Gastrocnemius medialis (tissue), 4 donors: ENCODE results near the gene FOSB. TPM values are rescaled to one million over a fixed set of nuclear protein-coding genes. Genes with fewer than 3 reads are reported as not detected.

Experiments used
- ATAC-seq, 2 donors: fragments of 150-250 bp; one replicate each; pipeline ENCODE4 v1.9.1; 2016
- DNase-seq, 2 donors: peaks; one replicate each; pipeline ENCODE4 v3.0.0-alpha.2; 2019
- H3K27ac ChIP-seq, 4 donors: fragments of 200-600 bp; sonication (generic); 1 replicate in 1 of 4; 2 replicates in 3 of 4; pipeline ENCODE4 v1.5.1; 2016 to 2018; ENCODE audit warnings: mild to moderate bottlenecking in 2 of 4, moderate library complexity in 1 of 4
- H3K27me3 ChIP-seq, 3 donors: fragments of 200-600 bp; sonication (generic) in 2 of 3; 1 replicate in 1 of 3; 2 replicates in 2 of 3; pipeline versions ENCODE4 v1.5.1 to v1.6.0; 2016 to 2019; ENCODE audit warnings: mild to moderate bottlenecking in 1 of 3, moderate library complexity in 1 of 3
- H3K36me3 ChIP-seq, 2 donors: fragments of 200-600 bp; sonication (generic) in 1 of 2; one replicate each; pipeline ENCODE4 v1.5.1; 2017 to 2018
- H3K4me1 ChIP-seq, 2 donors: fragments of 200-600 bp; sonication (generic) in 1 of 2; one replicate each; pipeline ENCODE4 v1.5.1; 2016 to 2017; ENCODE audit warnings: mild to moderate bottlenecking in 2 of 2
- H3K4me3 ChIP-seq, 4 donors: fragments of 200-600 bp; sonication (generic) in 3 of 4; 1 replicate in 1 of 4; 2 replicates in 3 of 4; pipeline ENCODE4 v1.5.1; 2016 to 2019; ENCODE audit warnings: mild to moderate bottlenecking in 2 of 4
- H3K9me3 ChIP-seq, 3 donors: fragments of 200-600 bp; sonication (generic) in 2 of 3; 1 replicate in 1 of 3; 2 replicates in 2 of 3; pipeline ENCODE4 v1.5.1; 2016 to 2019
- POLR2A ChIP-seq, 2 donors: fragments of 450-650 bp; IDR thresholded peaks; one replicate each; pipeline ENCODE4 v1.6.1; 2017; ENCODE audit warnings: antibody characterized with exemption in 2 of 2, mild to moderate bottlenecking in 2 of 2, moderate library complexity in 2 of 2
- in situ Hi-C, 4 donors: fragments of 200-750 bp; cut with MboI; loops; one replicate each; pipeline versions ENCODE4 v1.15.0 to v1.8.0; 2017; ENCODE audit warnings: low sequenced_read_pairs in 4 of 4
- intact Hi-C: fragments of 100-400 bp; cut with DNase I; formaldehyde crosslinking; loops from one replicate; pipeline ENCODE4 v1.15.1; 2023; ENCODE audit warnings: low total_unique reads
- total RNA-seq, 4 donors: library from RNA; depleted of rRNA; stranded (reverse); fragments of >200 nt; gene quantifications; one replicate each; pipeline versions ENCODE4 v1.1.0 to v1.2.3, GENCODE V29; 2016
- TF ChIP-seq, protein P1 (sequence below), 5 experiments: fragments of 450-650 bp in 3 of 5; fragments of 200-600 bp in 2 of 5; sonication (generic) in 2 of 5; IDR thresholded peaks in 4 of 5; conservative IDR thresholded peaks in 1 of 5; 1 replicate in 4 of 5; 2 replicates in 1 of 5; pipeline ENCODE4 v1.5.1; 2016 to 2019; ENCODE audit warnings: antibody characterized with exemption in 5 of 5, mild to moderate bottlenecking in 3 of 5, moderate library complexity in 3 of 5

The FOSB gene
- total RNA-seq, 4 donors from 2014 or later, result 0.17 to 1.8 (median 1.6) TPM; not detected in 1

GRCh38 chr19:45420356-45420755, 47.4 kb upstream of the FOSB start:
- no peak for ATAC-seq
- in situ Hi-C loops (no loop called here), intact Hi-C loops (loop anchor here (5.0 to 10.0 kb wide), 2 partner anchors 113 to 294 kb away; no protein-coding TSS in a partner anchor)
- Histone ChIP-seq H3K4me1 (peaks cover 18% of the 10 kb centered on the region in 2 donors), H3K27ac (no peak overlapping the region), H3K4me3 (no peak overlapping the region), H3K36me3 (peaks cover 0 to 41% of the 10 kb centered on the region in 2 donors), H3K27me3 (no peaks in the 10 kb centered on the region), H3K9me3 (no peaks in the 10 kb centered on the region)
- no peak for DNase-seq
- no peak for TF ChIP-seq POLR2A (IDR thresholded peaks at IDR 0.05)
- TF ChIP-seq, protein P1, sequence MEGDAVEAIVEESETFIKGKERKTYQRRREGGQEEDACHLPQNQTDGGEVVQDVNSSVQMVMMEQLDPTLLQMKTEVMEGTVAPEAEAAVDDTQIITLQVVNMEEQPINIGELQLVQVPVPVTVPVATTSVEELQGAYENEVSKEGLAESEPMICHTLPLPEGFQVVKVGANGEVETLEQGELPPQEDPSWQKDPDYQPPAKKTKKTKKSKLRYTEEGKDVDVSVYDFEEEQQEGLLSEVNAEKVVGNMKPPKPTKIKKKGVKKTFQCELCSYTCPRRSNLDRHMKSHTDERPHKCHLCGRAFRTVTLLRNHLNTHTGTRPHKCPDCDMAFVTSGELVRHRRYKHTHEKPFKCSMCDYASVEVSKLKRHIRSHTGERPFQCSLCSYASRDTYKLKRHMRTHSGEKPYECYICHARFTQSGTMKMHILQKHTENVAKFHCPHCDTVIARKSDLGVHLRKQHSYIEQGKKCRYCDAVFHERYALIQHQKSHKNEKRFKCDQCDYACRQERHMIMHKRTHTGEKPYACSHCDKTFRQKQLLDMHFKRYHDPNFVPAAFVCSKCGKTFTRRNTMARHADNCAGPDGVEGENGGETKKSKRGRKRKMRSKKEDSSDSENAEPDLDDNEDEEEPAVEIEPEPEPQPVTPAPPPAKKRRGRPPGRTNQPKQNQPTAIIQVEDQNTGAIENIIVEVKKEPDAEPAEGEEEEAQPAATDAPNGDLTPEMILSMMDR (IDR thresholded peaks at IDR 0.05 in 4 of 5, conservative IDR thresholded peaks at IDR 0.05 in 1 of 5), result no peak

DNA sequence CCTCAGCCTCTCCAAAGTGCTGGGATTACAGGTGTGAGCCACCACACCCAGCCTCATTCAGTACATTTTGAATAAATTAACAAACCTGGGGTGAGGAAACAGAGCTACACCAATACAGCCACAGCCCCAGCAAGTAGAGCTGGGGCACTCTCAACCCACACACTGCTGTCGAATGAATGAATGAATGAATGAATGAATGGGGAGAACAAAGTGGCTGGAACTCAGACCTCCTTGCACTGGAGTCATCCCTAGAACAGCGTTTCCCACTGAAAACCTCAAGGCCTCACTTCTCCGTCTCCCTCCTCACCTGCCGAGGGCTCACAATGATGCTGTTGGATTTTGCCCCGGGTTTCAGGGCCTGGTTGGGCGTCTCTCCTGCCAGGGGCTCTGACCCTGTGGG, 46.9 kb upstream of the FOSB start:
- intact Hi-C loops, result loop anchor here (5.0 to 10.0 kb wide), 2 partner anchors 114 to 294 kb away; no protein-coding TSS in a partner anchor
- Histone ChIP-seq H3K27me3 (no peaks in the 10 kb centered on the region), H3K4me1 (peaks cover 21 to 22% of the 10 kb centered on the region in 2 donors), H3K9me3 (no peaks in the 10 kb centered on the region), H3K36me3 (peaks cover 0 to 37% of the 10 kb centered on the region in 2 donors), H3K4me3 (no peak overlapping the region), H3K27ac (no peak overlapping the region)
- DNase-seq, result no peak
- ATAC-seq, result no peak
- in situ Hi-C loops, result no loop called here
- no peak for TF ChIP-seq POLR2A (IDR thresholded peaks at IDR 0.05)
- TF ChIP-seq, protein P1 (IDR thresholded peaks at IDR 0.05 in 4 of 5, conservative IDR thresholded peaks at IDR 0.05 in 1 of 5), result no peak

DNA sequence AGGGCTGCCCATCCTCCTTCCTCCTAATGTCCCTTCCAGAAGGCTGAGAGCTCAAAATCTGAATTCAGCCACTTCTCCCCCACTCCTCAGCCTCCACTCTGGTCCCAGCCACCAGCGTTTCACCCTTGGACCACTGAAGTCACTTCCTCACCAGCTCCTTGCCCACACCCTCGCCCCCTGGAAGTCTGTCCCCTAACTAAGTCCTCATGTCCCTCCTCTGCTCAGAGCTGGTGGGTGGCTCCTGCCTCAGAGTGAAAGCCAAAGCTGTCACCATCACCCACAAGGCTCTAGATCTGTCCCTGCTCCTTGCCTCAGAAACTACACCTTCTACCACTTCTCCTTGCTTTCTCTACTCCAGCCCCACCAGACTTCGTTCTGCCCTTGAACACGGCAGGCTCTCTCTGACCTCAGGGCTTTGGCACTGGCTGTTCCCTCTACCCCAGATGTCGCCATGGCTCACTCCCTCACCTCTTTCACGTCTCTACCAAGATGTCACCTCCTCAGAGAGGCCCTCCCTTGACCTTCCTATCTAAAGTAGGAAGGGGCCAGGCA, 45.8 kb upstream of the FOSB start:
- in situ Hi-C loops, result no loop called here
- Histone ChIP-seq H3K4me3 (no peak overlapping the region), H3K4me1 (peaks cover 21 to 22% of the 10 kb centered on the region in 2 donors), H3K36me3 (peaks cover 0 to 26% of the 10 kb centered on the region in 2 donors), H3K27me3 (no peaks in the 10 kb centered on the region), H3K9me3 (no peaks in the 10 kb centered on the region), H3K27ac (no peak overlapping the region)
- no peak for DNase-seq
- TF ChIP-seq, protein P1 (IDR thresholded peaks at IDR 0.05 in 4 of 5, conservative IDR thresholded peaks at IDR 0.05 in 1 of 5), result no peak
- TF ChIP-seq POLR2A (IDR thresholded peaks at IDR 0.05), result no peak
- ATAC-seq, result no peak
- intact Hi-C loops, result loop anchor here (2.0 to 10.0 kb wide), 3 partner anchors 15 to 293 kb away; partner anchors contain the start of gene POLR1G

DNA sequence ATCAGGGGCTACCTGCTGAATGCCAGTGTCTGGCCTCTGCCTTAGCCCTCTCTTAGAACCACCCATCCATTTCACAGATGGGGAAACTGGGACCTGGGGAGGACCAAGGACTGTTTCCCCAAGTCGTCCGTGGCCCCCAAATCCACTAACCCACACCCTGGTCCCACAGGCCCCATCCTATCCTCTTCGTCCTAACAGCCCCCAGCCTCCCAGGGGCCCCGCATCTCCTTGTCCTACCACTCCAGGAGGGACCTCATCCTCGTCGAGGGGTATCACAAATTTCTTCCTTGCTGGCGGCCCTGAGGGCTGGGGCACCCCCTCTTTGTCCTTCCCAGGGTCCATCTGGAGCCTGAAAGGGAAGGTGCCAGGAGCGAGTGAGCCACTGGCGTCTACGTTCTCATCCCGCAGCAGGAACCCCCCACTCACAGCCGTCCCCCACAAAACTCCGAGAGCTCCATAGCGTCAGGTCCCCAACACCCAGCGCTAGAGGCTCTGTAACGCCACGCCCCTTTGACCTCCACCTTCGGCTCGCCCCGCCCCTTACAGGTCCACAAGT, 44.7 kb upstream of the FOSB start:
- no peak for TF ChIP-seq POLR2A (IDR thresholded peaks at IDR 0.05)
- TF ChIP-seq, protein P1 (IDR thresholded peaks at IDR 0.05 in 4 of 5, conservative IDR thresholded peaks at IDR 0.05 in 1 of 5), result no peak
- H3K27me3 ChIP-seq, result no peaks in the 10 kb centered on the region
- peaks cover 25 to 27% of the 10 kb centered on the region in 2 donors for H3K4me1 ChIP-seq
- intact Hi-C loops, result loop anchor here (2.0 to 10.0 kb wide), 3 partner anchors 16 to 292 kb away; partner anchors contain the start of gene POLR1G
- in situ Hi-C loops, result no loop called here
- H3K9me3 ChIP-seq, result no peaks in the 10 kb centered on the region
- H3K27ac ChIP-seq, result peak overlapping the region; percentile 86 to 96 (median 92)
- no peak for DNase-seq
- peak overlapping the region; percentile 65 to 89 (median 78) for H3K4me3 ChIP-seq
- peaks cover 0 to 15% of the 10 kb centered on the region in 2 donors for H3K36me3 ChIP-seq
- no peak for ATAC-seq
